GM23248 (cell line): ENCODE measurements around the gene SH3PXD2A. TPM values are rescaled to one million over a fixed set of nuclear protein-coding genes. Genes with fewer than 3 reads are reported as not detected.
"Not testable (repeated sequence)": the region's sequence is repeated elsewhere in the genome, so short reads cannot be mapped to it uniquely, and the experiment has no call there.

Experiments used
- DNase-seq: peaks from one replicate; pipeline ENCODE4 v3.0.0-alpha.2; 2015
- H2AFZ ChIP-seq: fragments of 200-600 bp; sonication (generic); 2 replicates; pipeline ENCODE4 v1.6.1; 2016; ENCODE audit warnings: antibody characterized with exemption
- H3F3A ChIP-seq: fragments of 200-600 bp; sonication (generic); 2 replicates; pipeline ENCODE4 v1.6.1; 2016; ENCODE audit warnings: mild to moderate bottlenecking, antibody characterized with exemption, mixed run types; ENCODE audit not compliant: insufficient read depth
- H3K27ac ChIP-seq: fragments of 200-600 bp; sonication (generic); 2 replicates; pipeline ENCODE4 v1.5.1; 2016; ENCODE audit warnings: mild to moderate bottlenecking
- H3K27me3 ChIP-seq: fragments of 200-600 bp; sonication (generic); replicated peaks from 2 replicates; pipeline ENCODE4 v1.6.1; 2016; ENCODE audit warnings: mild to moderate bottlenecking; ENCODE audit not compliant: insufficient read depth
- H3K36me3 ChIP-seq: fragments of 200-600 bp; sonication (generic); 2 replicates; pipeline ENCODE4 v1.6.1; 2016; ENCODE audit warnings: low read depth, mild to moderate bottlenecking
- H3K4me1 ChIP-seq: fragments of 200-600 bp; sonication (generic); 2 replicates; pipeline ENCODE4 v1.6.1; 2016; ENCODE audit warnings: mild to moderate bottlenecking; ENCODE audit not compliant: insufficient read depth
- H3K4me2 ChIP-seq: fragments of 200-600 bp; sonication (generic); one replicate; pipeline ENCODE4 v1.6.1; 2016; ENCODE audit warnings: mild to moderate bottlenecking; ENCODE audit not compliant: unreplicated experiment
- H3K4me3 ChIP-seq: fragments of 200-600 bp; sonication (generic); 2 replicates; pipeline ENCODE4 v1.5.1; 2016; ENCODE audit warnings: mild to moderate bottlenecking
- H3K79me2 ChIP-seq: fragments of 200-600 bp; sonication (generic); 2 replicates; pipeline ENCODE4 v1.6.1; 2016; ENCODE audit warnings: mild to moderate bottlenecking; ENCODE audit not compliant: insufficient read depth
- H3K9ac ChIP-seq: fragments of 200-600 bp; sonication (generic); 2 replicates; pipeline ENCODE4 v1.6.1; 2016; ENCODE audit warnings: mild to moderate bottlenecking
- H3K9me2 ChIP-seq: fragments of 200-600 bp; sonication (generic); 2 replicates; pipeline ENCODE4 v1.6.1; 2016; ENCODE audit warnings: mixed run types, mild to moderate bottlenecking, moderate library complexity; ENCODE audit not compliant: insufficient read depth
- H3K9me3 ChIP-seq: fragments of 200-600 bp; sonication (generic); one replicate; pipeline ENCODE4 v1.6.1; 2017; ENCODE audit warnings: low read depth
- H4K20me1 ChIP-seq: fragments of 200-600 bp; sonication (generic); 2 replicates; pipeline ENCODE4 v1.6.0; 2016; ENCODE audit not compliant: insufficient read depth
- EZH2 ChIP-seq: fragments of 200-600 bp; sonication (generic); IDR thresholded peaks from 2 replicates; pipeline ENCODE4 v1.6.1; 2018; ENCODE audit warnings: antibody characterized with exemption, mild to moderate bottlenecking; ENCODE audit not compliant: insufficient read depth, poor library complexity, severe bottlenecking
- EZH2phosphoT487 ChIP-seq: fragments of 200-600 bp; sonication (generic); IDR thresholded peaks from 2 replicates; pipeline ENCODE4 v1.6.1; 2018; ENCODE audit warnings: antibody characterized with exemption, moderate library complexity, mild to moderate bottlenecking, low read depth; ENCODE audit not compliant: insufficient read depth
- WGBS, 2 experiments: methylation state at CpG; one replicate each; pipeline ENCODE4 v1.1.6; 2015 to 2017; ENCODE audit warnings: low lambda C conversion rate in 2 of 2, low coverage in 1 of 2; ENCODE audit errors: missing lambda C conversion rate in 2 of 2; 5-methylcytosine and 5-hydroxymethylcytosine counted together
- in situ Hi-C: fragments of 300-500 bp; cut with MboI; formaldehyde crosslinking; loops from 2 replicates; pipeline ENCODE4 v1.15.0; 2020
- polyA plus RNA-seq: library from polyadenylated mRNA; unstranded; fragments of >200 nt; fragmentation: Nextera tagmentation; extraction: Ambion mirVana; gene quantifications from 2 replicates; pipeline ENCODE4 v1.2.1, GENCODE V29; 2016
- total RNA-seq: library from RNA; depleted of rRNA; stranded (reverse); fragments of >200 nt; shearing (Covaris generic); gene quantifications from 2 replicates; pipeline ENCODE4 v1.2.3, GENCODE V29; 2014

SH3PXD2A gene
- total and polyA plus RNA-seq, 2 experiments from 2014 or later = 34.0 to 58.0 TPM

DNA sequence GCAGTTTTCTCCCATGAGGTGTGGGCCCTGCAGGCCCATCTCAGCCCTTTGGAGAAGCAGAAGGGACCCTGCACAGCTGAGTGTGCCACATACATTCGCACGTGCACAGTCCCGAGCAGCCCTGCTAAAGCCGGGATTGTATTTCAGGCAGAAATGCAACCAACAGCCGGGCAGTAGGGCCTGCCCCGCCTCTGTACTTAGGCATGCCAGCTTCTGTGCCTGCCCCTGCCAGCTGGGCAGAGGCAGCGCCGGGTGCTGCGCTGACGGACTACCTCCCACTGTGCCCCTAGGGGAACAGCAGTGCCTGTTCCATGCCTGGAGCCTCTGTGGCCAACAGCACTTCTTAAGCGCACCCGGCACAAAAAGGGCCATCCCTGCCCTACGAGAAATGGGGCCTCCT is 191.6 kb downstream of the SH3PXD2A start:
- 47 to 53% methylated on average over 12 to 13 of the region's 13 CpGs for WGBS, 2 experiments
- H3K27ac ChIP-seq = peak overlapping the region; percentile 44
- DNase-seq = peak; percentile 38
- H3F3A ChIP-seq = peaks cover 12% of the 10 kb centered on the region
- no peak overlapping the region for H2AFZ ChIP-seq
- H3K27me3 ChIP-seq = no peaks in the 10 kb centered on the region
- H3K4me3 ChIP-seq = no peak overlapping the region
- H3K9me3 ChIP-seq = no peaks in the 10 kb centered on the region
- 0 out of 2 replicates have a peak, but pooled peaks cover 6% of the 10 kb centered on the region for H3K36me3 ChIP-seq
- in situ Hi-C loops = no loop called here
- no peak overlapping the region for H3K4me2 ChIP-seq
- no peaks in the 10 kb centered on the region for H3K9me2 ChIP-seq
- TF ChIP-seq EZH2phosphoT487 (no peak), EZH2 (no peak)
- peaks cover 95% of the 10 kb centered on the region for H3K79me2 ChIP-seq
- peak overlapping the region; percentile 34 for H3K9ac ChIP-seq
- H4K20me1 ChIP-seq = no peaks in the 10 kb centered on the region
- H3K4me1 ChIP-seq = peaks cover 53% of the 10 kb centered on the region

DNA sequence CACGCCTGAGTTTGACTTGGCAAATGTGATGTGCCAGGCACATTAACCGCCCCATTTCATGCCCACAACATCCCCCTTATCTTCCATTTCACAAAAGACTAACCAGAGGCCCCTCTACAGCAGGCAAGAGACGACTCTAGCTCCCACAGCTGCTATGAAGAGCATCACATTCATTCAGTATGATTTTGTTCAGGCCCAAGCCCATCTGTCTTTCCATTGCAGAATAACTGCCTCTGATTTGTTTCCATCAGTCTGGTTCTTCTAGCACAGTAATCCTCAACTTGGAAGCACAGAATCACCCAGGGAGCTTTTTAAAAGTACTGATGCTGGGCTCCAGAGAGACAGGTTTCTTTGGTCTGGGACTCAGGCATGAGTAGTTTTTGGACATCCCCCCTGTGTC is 192.1 kb downstream of the SH3PXD2A start:
- WGBS, 2 experiments = 58 to 72% methylated on average over 3 of the region's 3 CpGs
- Histone ChIP-seq H3K27me3 (no peaks in the 10 kb centered on the region), H3K4me2 (no peak overlapping the region), H4K20me1 (no peaks in the 10 kb centered on the region), H3K27ac (peak overlapping the region; percentile 44), H3K9ac (peak overlapping the region; percentile 34), H3K79me2 (peaks cover 97% of the 10 kb centered on the region), H2AFZ (no peak overlapping the region), H3K9me2 (no peaks in the 10 kb centered on the region), H3F3A (peaks cover 11% of the 10 kb centered on the region; the same call in 1 of the 2 replicates), H3K36me3 (0 out of 2 replicates have a peak, but pooled peaks cover 9% of the 10 kb centered on the region), H3K9me3 (no peaks in the 10 kb centered on the region), H3K4me3 (no peak overlapping the region), H3K4me1 (peaks cover 52% of the 10 kb centered on the region)
- in situ Hi-C loops = no loop called here
- no peak for DNase-seq
- TF ChIP-seq EZH2 (no peak), EZH2phosphoT487 (no peak)

DNA sequence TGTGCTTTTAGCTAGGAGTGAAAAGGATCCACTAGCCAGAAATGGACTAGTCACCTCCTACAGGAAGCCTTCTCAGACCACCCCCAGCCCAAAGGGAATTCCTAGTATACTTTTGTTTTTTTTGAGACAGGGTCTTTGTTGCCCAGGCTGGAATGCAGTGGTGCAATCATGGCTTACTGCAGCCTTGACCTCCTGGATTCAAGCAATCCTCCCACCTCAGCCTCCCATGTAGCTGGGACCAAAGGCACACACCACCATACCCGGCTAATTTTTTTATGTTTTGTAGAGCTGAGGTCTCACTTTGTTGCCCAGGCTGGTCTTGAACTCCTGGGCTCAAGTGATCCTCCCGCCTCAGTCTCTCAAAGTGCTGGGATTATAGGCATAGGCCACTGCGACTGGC is 192.7 kb downstream of the SH3PXD2A start:
- H3K9me3 ChIP-seq, H3K27me3 ChIP-seq, H3K4me3 ChIP-seq, in situ Hi-C loops, H3F3A ChIP-seq, H3K9me2 ChIP-seq, H2AFZ ChIP-seq, H4K20me1 ChIP-seq, DNase-seq, H3K4me2 ChIP-seq: not testable (repeated sequence)
- 0 out of 2 replicates have a peak, but pooled peaks cover 10% of the 10 kb centered on the region for H3K36me3 ChIP-seq
- peak overlapping the region; percentile 34; the same call in 1 of the 2 replicates for H3K9ac ChIP-seq
- peaks cover 47% of the 10 kb centered on the region for H3K4me1 ChIP-seq
- H3K79me2 ChIP-seq = peaks cover 97% of the 10 kb centered on the region
- WGBS, 2 experiments = 97% methylated on average over 3 of the region's 3 CpGs
- H3K27ac ChIP-seq = peak overlapping the region; percentile 44

DNA sequence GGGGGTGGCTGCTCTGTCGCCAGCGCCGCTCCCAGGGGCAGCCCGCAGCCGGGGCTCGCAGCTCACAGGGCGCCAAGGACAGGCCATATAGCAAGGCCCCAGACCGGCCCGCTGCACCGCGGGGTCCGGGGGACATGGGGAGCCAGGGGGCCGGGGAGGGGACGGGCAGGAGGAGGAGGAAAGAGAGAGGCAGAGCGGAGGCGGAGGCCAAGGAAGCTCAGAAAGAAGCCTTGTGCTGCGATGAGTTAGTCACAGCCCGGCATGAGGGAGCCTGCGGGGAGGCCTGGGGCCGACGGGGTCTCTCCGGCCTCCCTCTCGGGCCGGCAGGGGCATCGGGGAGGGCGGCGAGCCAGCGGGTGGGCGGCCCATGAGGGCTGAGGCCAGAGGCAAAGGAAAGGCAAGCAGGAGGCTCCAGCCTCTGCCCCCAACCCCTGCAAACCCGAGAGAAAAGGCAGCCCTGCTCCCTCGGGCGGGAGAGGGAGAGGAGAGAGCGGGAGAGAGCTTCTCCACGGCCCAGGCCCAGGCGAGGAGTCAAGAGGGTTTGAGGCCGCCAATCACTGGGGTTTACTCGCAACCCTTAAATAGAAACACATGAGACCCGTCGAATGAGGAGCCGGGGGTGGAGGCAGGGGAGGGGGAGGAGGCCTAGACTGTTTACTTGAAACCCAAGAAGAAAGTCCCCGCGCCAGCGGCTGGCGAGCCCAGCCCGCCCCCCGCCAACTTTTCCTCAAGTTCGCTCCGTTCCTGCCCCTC is 194.0 kb downstream of the SH3PXD2A start:
- peaks cover 10% of the 10 kb centered on the region for H3F3A ChIP-seq
- WGBS, 2 experiments = 2% methylated on average over 23 to 47 of the region's 48 CpGs
- no peaks in the 10 kb centered on the region for H3K9me3 ChIP-seq
- peaks cover 19% of the 10 kb centered on the region for H3K36me3 ChIP-seq
- H3K4me1 ChIP-seq = peaks cover 33% of the 10 kb centered on the region
- peak overlapping the region; percentile 80 for H3K4me2 ChIP-seq
- H2AFZ ChIP-seq = no peak overlapping the region
- in situ Hi-C loops = no loop called here
- no peaks in the 10 kb centered on the region for H3K27me3 ChIP-seq
- peak overlapping the region; percentile 75 for H3K4me3 ChIP-seq
- H3K79me2 ChIP-seq = peaks cover 97% of the 10 kb centered on the region
- no peaks in the 10 kb centered on the region for H3K9me2 ChIP-seq
- DNase-seq = peak; percentile 93
- H3K9ac ChIP-seq = peak overlapping the region; percentile 90
- TF ChIP-seq EZH2 = no peak
- TF ChIP-seq EZH2phosphoT487 = no peak
- peak overlapping the region; percentile 93 for H3K27ac ChIP-seq
- no peaks in the 10 kb centered on the region for H4K20me1 ChIP-seq
